Measurements from ENCODE around the gene MACIR.

The MACIR gene

GRCh38 chr5:103247118-103247517 lies 11.4 kb upstream of the MACIR start:
- no peak for DNase-seq

- no peak for DNase-seq
These were observed 9.5 kb upstream of the MACIR start for GRCh38 chr5:103249068-103249467.

GRCh38 chr5:103254921-103255320 lies 3.6 kb upstream of the MACIR start:
- no peak for DNase-seq

GRCh38 chr5:103255691-103256090 lies 2.9 kb upstream of the MACIR start:
- DNase-seq = no peak

- DNase-seq = no peak
These were observed 2.4 kb upstream of the MACIR start for GRCh38 chr5:103256178-103256577.

- peak in 12 of 14 donors; percentile 50 to 87 (median 75) for DNase-seq
These were observed 568 bp downstream of the MACIR start for GRCh38 chr5:103258957-103259704.

- peak in 5 of 14 donors; percentile 50 to 79 (median 66) for DNase-seq
These were observed 1.3 kb downstream of the MACIR start for GRCh38 chr5:103259705-103260355.

- DNase-seq = no peak
These were observed 2.4 kb downstream of the MACIR start for GRCh38 chr5:103260951-103261350.

GRCh38 chr5:103262422-103262871 lies 3.9 kb downstream of the MACIR start:
- no peak for DNase-seq

GRCh38 chr5:103263054-103263453 lies 4.5 kb downstream of the MACIR start:
- no peak for DNase-seq

- DNase-seq = no peak
These were observed 5.9 kb downstream of the MACIR start for GRCh38 chr5:103264508-103264907.

- DNase-seq = no peak
These were observed 12.0 kb downstream of the MACIR start for GRCh38 chr5:103270581-103270980.

- DNase-seq = no peak
These were observed 13.2 kb downstream of the MACIR start for GRCh38 chr5:103271570-103272289.

- no peak for DNase-seq
These were observed 13.8 kb downstream of the MACIR start for GRCh38 chr5:103272377-103272776.

- no peak for DNase-seq
These were observed 15.4 kb downstream of the MACIR start for GRCh38 chr5:103273952-103274351.

GRCh38 chr5:103275851-103276250 lies 17.3 kb downstream of the MACIR start:
- no peak for DNase-seq

- DNase-seq = no peak
These were observed 22.4 kb downstream of the MACIR start for GRCh38 chr5:103280967-103281366.

GRCh38 chr5:103283120-103283519 lies 24.6 kb downstream of the MACIR start:
- no peak for DNase-seq

GRCh38 chr5:103283869-103284268 lies 25.3 kb downstream of the MACIR start:
- DNase-seq = no peak

GRCh38 chr5:103286622-103287021 lies 28.1 kb downstream of the MACIR start:
- no peak for DNase-seq

GRCh38 chr5:103289024-103289423 lies 30.5 kb downstream of the MACIR start:
- DNase-seq = no peak

- peak in 5 of 14 donors; percentile 18 to 54 (median 23) for DNase-seq
These were observed 32.3 kb downstream of the MACIR start for GRCh38 chr5:103290846-103291245.

- peak in 2 of 14 donors; percentile 19 to 25 for DNase-seq
These were observed 33.0 kb downstream of the MACIR start for GRCh38 chr5:103291606-103292005.

Measured in C1 segment of cervical spinal cord (tissue), 14 donors.